Measurements from ENCODE around the gene AKR1C1.
A peak's percentile ranks its signal among the peaks of the same experiment; 100 is the strongest.
"Not testable (repeated sequence)": the region's sequence is repeated elsewhere in the genome, so short reads cannot be mapped to it uniquely, and the experiment has no call there.

GRCh38 chr10:5008857-5009548 lies 45.8 kb downstream of the AKR1C1 start:
- not testable (repeated sequence) for TF ChIP-seq ATF3 (IDR thresholded peaks at IDR 0.05); CTCF (IDR thresholded peaks at IDR 0.05 in 2 of 3, conservative IDR thresholded peaks at IDR 0.05 in 1 of 3; ENCODE audit: borderline replicate concordance in 1 of 3, insufficient read depth in 1 of 3, low read depth in 2 of 3, low read length in 2 of 3); EZH2 (IDR thresholded peaks at IDR 0.05); EGR1 (IDR thresholded peaks at IDR 0.05; ENCODE audit: low read depth); MAX (IDR thresholded peaks at IDR 0.05); SRF (IDR thresholded peaks at IDR 0.05; ENCODE audit: low read depth); SIN3A (IDR thresholded peaks at IDR 0.05; ENCODE audit: low read depth); POLR2AphosphoS5 (IDR thresholded peaks at IDR 0.05; ENCODE audit: low read depth, low read length); JUND (IDR thresholded peaks at IDR 0.05)
- TF ChIP-seq CEBPB (IDR thresholded peaks at IDR 0.05; ENCODE audit: low read depth), result peak; percentile 74; the same call in 1 of the 2 replicates

All from HCT116 (cell line).